NT2/D1 (cell line): Measurements from ENCODE around the gene EDIL3.

Source experiments
- DNase-seq: peaks from one replicate; pipeline ENCODE4 v3.0.0-alpha.2; 2011; ENCODE audit warnings: low read depth, low spot score
- H3K27me3 ChIP-seq: 2 replicates; pipeline ENCODE4 v1.6.0; 2011; ENCODE audit warnings: mild to moderate bottlenecking; ENCODE audit not compliant: insufficient read length, insufficient read depth
- H3K36me3 ChIP-seq: 2 replicates; pipeline ENCODE4 v1.6.1; 2011; ENCODE audit warnings: mild to moderate bottlenecking, low read length, mixed read lengths; ENCODE audit not compliant: insufficient read depth, insufficient read length
- H3K4me1 ChIP-seq: 2 replicates; pipeline ENCODE4 v1.5.1; 2011; ENCODE audit not compliant: insufficient read depth, insufficient read length
- H3K4me3 ChIP-seq: 2 replicates; pipeline ENCODE4 v1.5.1; 2011; ENCODE audit warnings: low read depth; ENCODE audit not compliant: insufficient read length
- H3K9ac ChIP-seq: 2 replicates; pipeline ENCODE4 v1.6.0; 2011; ENCODE audit warnings: low read depth; ENCODE audit not compliant: insufficient read length
- H3K9me3 ChIP-seq: 2 replicates; pipeline ENCODE4 v1.5.1; 2011; ENCODE audit warnings: mild to moderate bottlenecking, low read length; ENCODE audit not compliant: insufficient read depth
- SUZ12 ChIP-seq: IDR thresholded peaks from 2 replicates; pipeline ENCODE4 v1.6.1; 2011; ENCODE audit not compliant: insufficient read length, insufficient read depth; ENCODE audit errors: extremely low read depth
- YY1 ChIP-seq: IDR thresholded peaks from 2 replicates; pipeline ENCODE4 v1.6.1; 2011; ENCODE audit not compliant: insufficient read length, insufficient read depth
- ZNF274 ChIP-seq: IDR thresholded peaks from 2 replicates; pipeline ENCODE4 v1.6.1; 2011; ENCODE audit warnings: mild to moderate bottlenecking, low read depth, low read length

Gene EDIL3

GRCh38 chr5:83922699-83923098 is 462.0 kb downstream of the EDIL3 start:
- no peaks in the 10 kb centered on the region for H3K4me1 ChIP-seq
- H3K27me3 ChIP-seq, result no peaks in the 10 kb centered on the region
- no peaks in the 10 kb centered on the region for H3K9me3 ChIP-seq
- no peak overlapping the region for H3K4me3 ChIP-seq
- no peak overlapping the region for H3K9ac ChIP-seq
- H3K36me3 ChIP-seq, result no peaks in the 10 kb centered on the region
- no peak for DNase-seq
- TF ChIP-seq YY1 (no peak), ZNF274 (no peak), SUZ12 (no peak)

- TF ChIP-seq SUZ12 (no peak), ZNF274 (no peak), YY1 (no peak)
- no peak for DNase-seq
- no peaks in the 10 kb centered on the region for H3K36me3 ChIP-seq
- no peak overlapping the region for H3K4me3 ChIP-seq
- H3K4me1 ChIP-seq, result no peaks in the 10 kb centered on the region
- no peaks in the 10 kb centered on the region for H3K9me3 ChIP-seq
- no peak overlapping the region for H3K9ac ChIP-seq
- H3K27me3 ChIP-seq, result no peaks in the 10 kb centered on the region
Measured at GRCh38 chr5:83921666-83922193, 462.9 kb downstream of the EDIL3 start.

GRCh38 chr5:83919071-83920041 is 465.3 kb downstream of the EDIL3 start:
- no peak for DNase-seq
- no peaks in the 10 kb centered on the region for H3K4me1 ChIP-seq
- TF ChIP-seq YY1 (no peak), ZNF274 (no peak), SUZ12 (no peak)
- no peaks in the 10 kb centered on the region for H3K27me3 ChIP-seq
- no peak overlapping the region for H3K9ac ChIP-seq
- no peak overlapping the region for H3K4me3 ChIP-seq
- H3K36me3 ChIP-seq, result no peaks in the 10 kb centered on the region
- H3K9me3 ChIP-seq, result no peaks in the 10 kb centered on the region

GRCh38 chr5:83917261-83917908 is 467.3 kb downstream of the EDIL3 start:
- H3K4me1 ChIP-seq, result no peaks in the 10 kb centered on the region
- no peaks in the 10 kb centered on the region for H3K9me3 ChIP-seq
- H3K36me3 ChIP-seq, result no peaks in the 10 kb centered on the region
- TF ChIP-seq ZNF274, result no peak
- no peak for TF ChIP-seq YY1
- no peak for TF ChIP-seq SUZ12
- no peak overlapping the region for H3K4me3 ChIP-seq
- H3K9ac ChIP-seq, result no peak overlapping the region
- DNase-seq, result no peak
- H3K27me3 ChIP-seq, result no peaks in the 10 kb centered on the region

- H3K9ac ChIP-seq, result no peak overlapping the region
- DNase-seq, result no peak
- no peaks in the 10 kb centered on the region for H3K36me3 ChIP-seq
- TF ChIP-seq ZNF274 (no peak), SUZ12 (no peak), YY1 (no peak)
- H3K4me3 ChIP-seq, result no peak overlapping the region
- H3K9me3 ChIP-seq, result no peaks in the 10 kb centered on the region
- no peaks in the 10 kb centered on the region for H3K4me1 ChIP-seq
- H3K27me3 ChIP-seq, result no peaks in the 10 kb centered on the region
Measured at GRCh38 chr5:83914662-83915418, 469.8 kb downstream of the EDIL3 start.

GRCh38 chr5:83914199-83914598 is 470.5 kb downstream of the EDIL3 start:
- Histone ChIP-seq H3K9ac (no peak overlapping the region), H3K36me3 (no peaks in the 10 kb centered on the region), H3K27me3 (no peaks in the 10 kb centered on the region), H3K4me3 (no peak overlapping the region), H3K4me1 (no peaks in the 10 kb centered on the region), H3K9me3 (no peaks in the 10 kb centered on the region)
- no peak for DNase-seq
- TF ChIP-seq YY1, result no peak
- no peak for TF ChIP-seq ZNF274
- no peak for TF ChIP-seq SUZ12

- no peak for TF ChIP-seq ZNF274
- no peak for TF ChIP-seq SUZ12
- Histone ChIP-seq H3K4me3 (no peak overlapping the region), H3K9ac (no peak overlapping the region), H3K27me3 (no peaks in the 10 kb centered on the region), H3K9me3 (no peaks in the 10 kb centered on the region), H3K4me1 (no peaks in the 10 kb centered on the region), H3K36me3 (no peaks in the 10 kb centered on the region)
- no peak for DNase-seq
Measured at GRCh38 chr5:83913593-83913992, 471.1 kb downstream of the EDIL3 start.
